H1 (cell line): Measurements from ENCODE around the gene TUNAR. TPM values are rescaled to one million over a fixed set of nuclear protein-coding genes. Genes with fewer than 3 reads are reported as not detected.

Experiments
- CTCF ChIA-PET: fragments of 300-600 bp; sonication (Branson Sonifier 250); formaldehyde crosslinking; loops from one replicate; lab custom pipeline; 2021; ENCODE audit not compliant: partially characterized antibody; lab: Charles Lee
- POLR2A ChIA-PET: fragments of 300-600 bp; sonication (Branson Sonifier 250); formaldehyde crosslinking; loops from one replicate; lab custom pipeline; 2021; ENCODE audit warnings: inconsistent platforms; ENCODE audit not compliant: partially characterized antibody; lab: Charles Lee
- DNase-seq, 2 experiments: peaks; one replicate each; pipeline versions ENCODE4 v3.0.0 to v3.0.0-alpha.2; 2010 to 2022; ENCODE audit warnings: low spot score in 2 of 2, low read depth in 1 of 2, mixed read lengths in 1 of 2
- FAIRE-seq: peaks from 2 replicates; lab custom pipeline; 2011; peaks lifted over from hg19 to GRCh38; lab: Jason Lieb, UNC
- H2AFZ ChIP-seq: 2 replicates; pipeline ENCODE4 v1.8.1; 2012; ENCODE audit warnings: low read length, inconsistent platforms
- H2AK5ac ChIP-seq: 2 replicates; pipeline ENCODE4 v1.6.1; 2013; ENCODE audit warnings: low read depth, low read length
- H2BK120ac ChIP-seq: replicated peaks from 2 replicates; pipeline ENCODE3; 2013; ENCODE audit warnings: low read depth, low read length, inconsistent platforms
- H2BK12ac ChIP-seq: 2 replicates; pipeline ENCODE4 v1.6.1; 2013; ENCODE audit warnings: low read depth, low read length
- H2BK15ac ChIP-seq: 2 replicates; pipeline ENCODE4 v1.6.1; 2013; ENCODE audit warnings: low read length
- H2BK20ac ChIP-seq: 2 replicates; pipeline ENCODE4 v1.6.1; 2013; ENCODE audit warnings: low read length
- H2BK5ac ChIP-seq: 2 replicates; pipeline ENCODE4 v1.6.1; 2013; ENCODE audit warnings: low read depth, low read length
- H3K14ac ChIP-seq: 2 replicates; pipeline ENCODE4 v1.6.1; 2013; ENCODE audit warnings: inconsistent platforms; ENCODE audit not compliant: insufficient read length
- H3K18ac ChIP-seq: 2 replicates; pipeline ENCODE4 v1.6.1; 2013; ENCODE audit warnings: low read length; ENCODE audit errors: extremely low read depth
- H3K23ac ChIP-seq: 2 replicates; pipeline ENCODE4 v1.6.1; 2013; ENCODE audit warnings: inconsistent platforms; ENCODE audit not compliant: insufficient read length
- H3K23me2 ChIP-seq: 2 replicates; pipeline ENCODE4 v1.6.1; 2013; ENCODE audit warnings: low read depth, low read length
- H3K27ac ChIP-seq: 2 replicates; pipeline ENCODE4 v1.6.1; 2011; ENCODE audit warnings: low read depth, low read length, inconsistent platforms
- H3K27me3 ChIP-seq, 4 experiments: replicated peaks in 1 of 4; 1 replicate in 1 of 4; 2 replicates in 3 of 4; pipeline versions ENCODE4 v1.6.1 to v1.8.1; 2011 to 2013; ENCODE audit warnings: low read length in 3 of 4, mild to moderate bottlenecking in 3 of 4, inconsistent platforms in 2 of 4, mixed read lengths in 2 of 4, moderate library complexity in 1 of 4; ENCODE audit not compliant: control insufficient read depth in 3 of 4, insufficient read depth in 3 of 4; ENCODE audit errors: extremely low read depth in 1 of 4
- H3K36me3 ChIP-seq, 4 experiments: 2 replicates each; pipeline versions ENCODE4 v1.6.1 to v1.8.1; 2011 to 2013; ENCODE audit warnings: mild to moderate bottlenecking in 4 of 4, low read length in 3 of 4, moderate library complexity in 2 of 4, control low read depth in 1 of 4, inconsistent platforms in 1 of 4; ENCODE audit not compliant: insufficient read depth in 4 of 4, control insufficient read depth in 2 of 4
- H3K4ac ChIP-seq: replicated peaks from 2 replicates; pipeline ENCODE3; 2013; ENCODE audit warnings: low read length, low read depth, mixed read lengths, inconsistent platforms; ENCODE audit not compliant: insufficient read length
- H3K4me1 ChIP-seq, 4 experiments: replicated peaks in 1 of 4; 1 replicate in 1 of 4; 2 replicates in 3 of 4; pipeline versions ENCODE4 v1.6.1 to v1.8.1; 2011 to 2013; ENCODE audit warnings: low read length in 3 of 4, inconsistent platforms in 2 of 4, mixed read lengths in 1 of 4; ENCODE audit not compliant: insufficient read depth in 4 of 4, control insufficient read depth in 3 of 4
- H3K4me2 ChIP-seq, 2 experiments: 2 replicates each; pipeline versions ENCODE4 v1.6.1 to v1.8.1; 2011 to 2013; ENCODE audit warnings: low read depth in 2 of 2, low read length in 2 of 2, control low read depth in 1 of 2, inconsistent platforms in 1 of 2, mild to moderate bottlenecking in 1 of 2; ENCODE audit not compliant: insufficient read depth in 1 of 2
- H3K4me3 ChIP-seq, 4 experiments: fragments of 200-600, 300-600 bp in 1 of 4; sonication (generic), shearing (Covaris generic), sonication (Bioruptor Twin) in 1 of 4; 2 replicates each; pipeline versions ENCODE4 v1.5.1 to v1.8.1; 2011 to 2016; ENCODE audit warnings: low read length in 4 of 4, low read depth in 3 of 4, control low read depth in 2 of 4, inconsistent platforms in 2 of 4, mild to moderate bottlenecking in 2 of 4, mixed read lengths in 1 of 4, moderate library complexity in 1 of 4; ENCODE audit not compliant: insufficient read depth in 2 of 4; ENCODE audit errors: extremely low read depth in 1 of 4
- H3K56ac ChIP-seq: replicated peaks from 2 replicates; pipeline ENCODE3; 2013; ENCODE audit warnings: low read depth, mild to moderate bottlenecking, mixed read lengths, low read length, inconsistent platforms; ENCODE audit not compliant: insufficient read length
- H3K79me1 ChIP-seq: 2 replicates; pipeline ENCODE4 v1.6.1; 2013; ENCODE audit warnings: low read depth, low read length, control low read depth
- H3K79me2 ChIP-seq, 2 experiments: 2 replicates each; pipeline versions ENCODE4 v1.6.1 to v1.8.1; 2012 to 2013; ENCODE audit warnings: low read length in 2 of 2, mild to moderate bottlenecking in 2 of 2, inconsistent platforms in 1 of 2; ENCODE audit not compliant: insufficient read depth in 2 of 2, control insufficient read depth in 1 of 2
- H3K9ac ChIP-seq, 4 experiments: replicated peaks in 1 of 4; 1 replicate in 1 of 4; 2 replicates in 3 of 4; pipeline versions ENCODE4 v1.6.1 to v1.8.1; 2011 to 2013; ENCODE audit warnings: low read depth in 3 of 4, low read length in 3 of 4, control low read depth in 2 of 4, mild to moderate bottlenecking in 2 of 4, moderate library complexity in 2 of 4, inconsistent platforms in 1 of 4; ENCODE audit errors: extremely low read depth in 1 of 4
- H3K9me3 ChIP-seq, 2 experiments: 2 replicates each; pipeline versions ENCODE4 v1.6.1 to v1.8.1; 2012 to 2013; ENCODE audit warnings: mild to moderate bottlenecking in 2 of 2, moderate library complexity in 2 of 2, control low read depth in 1 of 2, inconsistent platforms in 1 of 2, low read depth in 1 of 2, low read length in 1 of 2, mixed read lengths in 1 of 2; ENCODE audit not compliant: insufficient read depth in 2 of 2
- H4K20me1 ChIP-seq, 2 experiments: replicated peaks in 1 of 2; 2 replicates each; pipeline versions ENCODE3 to v1.8.1; 2011 to 2013; ENCODE audit warnings: inconsistent platforms in 2 of 2, low read length in 2 of 2, mild to moderate bottlenecking in 1 of 2; ENCODE audit not compliant: insufficient read depth in 2 of 2, control insufficient read depth in 1 of 2
- H4K5ac ChIP-seq: 2 replicates; pipeline ENCODE4 v1.6.1; 2013; ENCODE audit warnings: low read length, low read depth, mixed read lengths, inconsistent platforms; ENCODE audit not compliant: insufficient read length
- H4K8ac ChIP-seq: 2 replicates; pipeline ENCODE4 v1.8.0; 2013; ENCODE audit warnings: mild to moderate bottlenecking, moderate library complexity, low read length, inconsistent platforms; ENCODE audit not compliant: insufficient read depth; ENCODE audit errors: extremely low read depth
- H4K91ac ChIP-seq: replicated peaks from 2 replicates; pipeline ENCODE3; 2013; ENCODE audit warnings: low read length, mixed read lengths, inconsistent platforms; ENCODE audit not compliant: insufficient read length
- CHD2 ChIP-seq: IDR thresholded peaks from 2 replicates; pipeline ENCODE4 v1.6.1; 2012; ENCODE audit warnings: low read length, improper control_type of control experiment
- EGR1 ChIP-seq: IDR thresholded peaks from 2 replicates; pipeline ENCODE4 v1.6.1; 2011; ENCODE audit warnings: low read depth, low read length, borderline replicate concordance
- GABPA ChIP-seq: IDR thresholded peaks from 2 replicates; pipeline ENCODE4 v1.6.1; 2011; ENCODE audit warnings: mild to moderate bottlenecking, low read length, moderate library complexity, borderline replicate concordance; ENCODE audit not compliant: insufficient read depth
- GTF2F1 ChIP-seq: IDR thresholded peaks from 2 replicates; pipeline ENCODE4 v1.6.1; 2012; ENCODE audit warnings: low read depth, low read length, improper control_type of control experiment, borderline replicate concordance
- KDM5A ChIP-seq: fragments of 200-600 bp; IDR thresholded peaks from 2 replicates; pipeline ENCODE4 v1.7.1; 2012; ENCODE audit warnings: mild to moderate bottlenecking, low read length, inconsistent platforms, mixed read lengths
- NRF1 ChIP-seq: IDR thresholded peaks from 2 replicates; pipeline ENCODE4 v1.6.1; 2011; ENCODE audit warnings: mild to moderate bottlenecking, low read depth, low read length, improper control_type of control experiment
- PHF8 ChIP-seq: fragments of 200-600 bp; sonication (generic); conservative IDR thresholded peaks from 2 replicates; pipeline ENCODE4 v1.7.1; 2012; ENCODE audit warnings: low read depth, mild to moderate bottlenecking, inconsistent platforms, low read length, moderate library complexity
- POLR2A ChIP-seq, 2 experiments: IDR thresholded peaks; 1 replicate in 1 of 2; 2 replicates in 1 of 2; pipeline ENCODE4 v1.6.1; 2011; ENCODE audit warnings: low read depth in 2 of 2, low read length in 2 of 2, mild to moderate bottlenecking in 2 of 2; ENCODE audit errors: control extremely low read depth in 1 of 2
- POLR2AphosphoS5 ChIP-seq: IDR thresholded peaks from 2 replicates; pipeline ENCODE4 v1.6.1; 2011; ENCODE audit warnings: low read depth, low read length
- RNF2 ChIP-seq: fragments of 200-900, 300-1000 bp; sonication (generic); IDR thresholded peaks from 2 replicates; pipeline ENCODE4 v1.7.1; 2016; ENCODE audit warnings: borderline replicate concordance, low read depth, mild to moderate bottlenecking, antibody characterized with exemption, low read length; ENCODE audit not compliant: poor library complexity, severe bottlenecking; ENCODE audit errors: missing control alignments
- SIRT6 ChIP-seq: IDR thresholded peaks from one replicate; pipeline ENCODE4 v1.7.1; 2012; ENCODE audit warnings: low read length, inconsistent platforms
- SIX5 ChIP-seq: IDR thresholded peaks from 2 replicates; pipeline ENCODE4 v1.6.1; 2011; ENCODE audit warnings: mild to moderate bottlenecking, low read depth, low read length
- SUZ12 ChIP-seq: fragments of 200-600 bp; sonication (generic); IDR thresholded peaks from 2 replicates; pipeline ENCODE4 v1.6.1; 2012; ENCODE audit warnings: mild to moderate bottlenecking, inconsistent platforms, low read length, moderate library complexity, mixed read lengths
- WGBS, 2 experiments: shearing (Covaris generic) in 1 of 2; methylation state at CpG; one replicate each; pipeline versions ENCODE4 v1.1.6 to v1.1.7; 2013 to 2015; ENCODE audit warnings: low lambda C conversion rate in 2 of 2, mixed read lengths in 2 of 2, inconsistent platforms in 1 of 2, low coverage in 1 of 2, missing lambda C conversion rate in 1 of 2; ENCODE audit not compliant: insufficient replicate concordance in 2 of 2, insufficient coverage in 1 of 2, insufficient read length in 1 of 2; ENCODE audit errors: extremely low coverage in 1 of 2, missing lambda C conversion rate in 1 of 2; 5-methylcytosine and 5-hydroxymethylcytosine counted together
- polyA plus RNA-seq, 7 experiments: library from polyadenylated mRNA; depleted of rRNA in 3 of 7; stranded (reverse) in 5 of 7; unstranded in 2 of 7; fragments of >200 nt in 5 of 7; fragments of 200-250 nt in 2 of 7; gene quantifications; 1 replicate in 5 of 7; 2 replicates in 1 of 7; 4 replicates in 1 of 7; pipeline versions ENCODE4 v1.2.1 to v1.2.3, GENCODE V29; 2011 to 2013; ENCODE audit warnings: missing spikeins in 2 of 7, mixed read lengths in 2 of 7
- total RNA-seq: library from RNA; stranded (reverse); fragmentation: NEBNext Ultra II Directional; extraction: Animal tissue kit (Norgen Biotek cat#: 25700); gene quantifications from 2 replicates; pipeline ENCODE4 v1.2.1, GENCODE V29; 2021

The TUNAR gene
- total and polyA plus RNA-seq, 2 of the 8 experiments (the other 6 are each of a cell fraction or from before 2014, with no cell fraction given), result 12.8 to 63.9 TPM

- no peak overlapping the region for H3K23ac ChIP-seq
- H3K4me1 ChIP-seq, result peaks cover 0 to 10% (median 5%) of the 10 kb centered on the region in 4 experiments; a peak in 4 of 7 replicates
- H3K79me2 ChIP-seq, result peaks cover 5 to 55% of the 10 kb centered on the region in 2 experiments
- FAIRE-seq, result no peak
- H2AFZ ChIP-seq, result no peak overlapping the region
- CTCF ChIA-PET, result interaction anchor here (0.6 to 1.5 kb wide), 6 partner anchors 9 to 116 kb away, joined by 3 to 4 read pairs (median 4); no protein-coding TSS in a partner anchor
- H3K4ac ChIP-seq, result no peak overlapping the region
- no peaks in the 10 kb centered on the region for H3K23me2 ChIP-seq
- peaks cover 27% of the 10 kb centered on the region for H3K79me1 ChIP-seq
- H4K91ac ChIP-seq, result no peak overlapping the region
- H3K36me3 ChIP-seq, result peaks cover 0 to 23% (median 1%) of the 10 kb centered on the region in 4 experiments; a peak in 2 of 8 replicates
- no peak overlapping the region for H3K9ac ChIP-seq
- H2BK20ac ChIP-seq, result no peak overlapping the region
- H4K5ac ChIP-seq, result no peak overlapping the region
- H4K8ac ChIP-seq, result no peak overlapping the region
- no peak overlapping the region for H3K4me3 ChIP-seq
- no peak overlapping the region for H2BK15ac ChIP-seq
- H2BK120ac ChIP-seq, result no peak overlapping the region
- POLR2A ChIA-PET, result interaction anchor here (0.7 kb wide), 1 partner anchor 10 kb away, joined by 4 read pairs; no protein-coding TSS in a partner anchor
- H2BK5ac ChIP-seq, result no peak overlapping the region
- no peaks in the 10 kb centered on the region for H3K9me3 ChIP-seq
- H3K14ac ChIP-seq, result no peak overlapping the region
- H2AK5ac ChIP-seq, result no peak overlapping the region
- H3K4me2 ChIP-seq, result no peak overlapping the region
- no peak overlapping the region for H2BK12ac ChIP-seq
- no peak overlapping the region for H3K18ac ChIP-seq
- H3K27me3 ChIP-seq, result no peaks in the 10 kb centered on the region
- no peak overlapping the region for H3K56ac ChIP-seq
- peaks cover 0 to 1% of the 10 kb centered on the region in 2 experiments for H4K20me1 ChIP-seq
- H3K27ac ChIP-seq, result no peak overlapping the region
- WGBS, 2 experiments, result 91% methylated on average over 8 of the region's 11 CpGs; no CpG with 5 or more reads in 1 of the 2 experiments
- no peak for DNase-seq
- no peak for TF ChIP-seq GABPA
- no peak for TF ChIP-seq SIX5
- TF ChIP-seq CHD2, result no peak
- TF ChIP-seq SUZ12, result no peak
- TF ChIP-seq PHF8, result no peak
- TF ChIP-seq GTF2F1, result no peak
- no peak for TF ChIP-seq KDM5A
- no peak for TF ChIP-seq NRF1
- TF ChIP-seq RNF2, result no peak
- no peak for TF ChIP-seq EGR1
- TF ChIP-seq POLR2AphosphoS5, result no peak
- TF ChIP-seq SIRT6, result no peak
- no peak for TF ChIP-seq POLR2A (IDR thresholded peaks at IDR 0.05; ENCODE audit: control extremely low read depth in 1 of 2, low read depth in 2 of 2, low read length in 2 of 2)
Measured at GRCh38 chr14:95889236-95889979, 12.8 kb downstream of the TUNAR start.
